GM13977 (cell line): ENCODE data around the gene RFT1.

Experiments used
- DNase-seq: peaks from one replicate; pipeline ENCODE4 v3.0.0; 2012; ENCODE audit warnings: low spot score
- in situ Hi-C: fragments of 300-500 bp; cut with MboI; formaldehyde crosslinking; loops from one replicate; pipeline ENCODE4 v1.12.0; 2022; ENCODE audit warnings: low sequenced_read_pairs, low pct_unique_long_range_greater_than_20kb, mixed read lengths, inconsistent platforms; ENCODE audit not compliant: unreplicated experiment
- TF ChIP-seq, protein P1 (sequence below): IDR thresholded peaks from 2 replicates; pipeline ENCODE4 v1.5.1; 2012; ENCODE audit warnings: mild to moderate bottlenecking, control low read depth; ENCODE audit not compliant: insufficient read depth; ENCODE audit errors: extremely low read depth, missing control alignments

The RFT1 gene

GRCh38 chr3:53083521-53083920, 46.7 kb downstream of the RFT1 start:
- no peak for DNase-seq
- in situ Hi-C loops: no loop called here
- TF ChIP-seq, protein P1, sequence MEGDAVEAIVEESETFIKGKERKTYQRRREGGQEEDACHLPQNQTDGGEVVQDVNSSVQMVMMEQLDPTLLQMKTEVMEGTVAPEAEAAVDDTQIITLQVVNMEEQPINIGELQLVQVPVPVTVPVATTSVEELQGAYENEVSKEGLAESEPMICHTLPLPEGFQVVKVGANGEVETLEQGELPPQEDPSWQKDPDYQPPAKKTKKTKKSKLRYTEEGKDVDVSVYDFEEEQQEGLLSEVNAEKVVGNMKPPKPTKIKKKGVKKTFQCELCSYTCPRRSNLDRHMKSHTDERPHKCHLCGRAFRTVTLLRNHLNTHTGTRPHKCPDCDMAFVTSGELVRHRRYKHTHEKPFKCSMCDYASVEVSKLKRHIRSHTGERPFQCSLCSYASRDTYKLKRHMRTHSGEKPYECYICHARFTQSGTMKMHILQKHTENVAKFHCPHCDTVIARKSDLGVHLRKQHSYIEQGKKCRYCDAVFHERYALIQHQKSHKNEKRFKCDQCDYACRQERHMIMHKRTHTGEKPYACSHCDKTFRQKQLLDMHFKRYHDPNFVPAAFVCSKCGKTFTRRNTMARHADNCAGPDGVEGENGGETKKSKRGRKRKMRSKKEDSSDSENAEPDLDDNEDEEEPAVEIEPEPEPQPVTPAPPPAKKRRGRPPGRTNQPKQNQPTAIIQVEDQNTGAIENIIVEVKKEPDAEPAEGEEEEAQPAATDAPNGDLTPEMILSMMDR: no peak

DNA sequence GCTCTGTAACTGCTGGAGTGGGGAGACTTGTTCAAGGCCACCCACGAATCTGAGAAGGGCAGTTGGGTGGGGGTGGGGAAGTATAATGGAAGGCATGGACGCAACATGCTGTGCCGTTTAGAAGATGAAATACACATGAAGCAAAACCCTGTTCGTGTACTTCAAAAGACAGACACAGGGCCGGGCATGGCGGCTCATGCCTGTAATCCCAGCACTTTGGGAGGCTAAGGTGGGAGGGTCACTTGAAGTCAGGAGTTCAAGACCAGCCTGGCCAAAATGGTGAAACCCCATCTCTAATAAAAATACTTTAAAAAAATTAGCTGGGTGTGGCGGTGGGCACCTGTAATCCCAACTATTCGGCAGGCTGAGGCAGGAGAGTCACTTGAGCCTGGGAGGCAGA, 47.5 kb downstream of the RFT1 start:
- no peak for DNase-seq
- in situ Hi-C loops: no loop called here
- TF ChIP-seq, protein P1: no peak

DNA sequence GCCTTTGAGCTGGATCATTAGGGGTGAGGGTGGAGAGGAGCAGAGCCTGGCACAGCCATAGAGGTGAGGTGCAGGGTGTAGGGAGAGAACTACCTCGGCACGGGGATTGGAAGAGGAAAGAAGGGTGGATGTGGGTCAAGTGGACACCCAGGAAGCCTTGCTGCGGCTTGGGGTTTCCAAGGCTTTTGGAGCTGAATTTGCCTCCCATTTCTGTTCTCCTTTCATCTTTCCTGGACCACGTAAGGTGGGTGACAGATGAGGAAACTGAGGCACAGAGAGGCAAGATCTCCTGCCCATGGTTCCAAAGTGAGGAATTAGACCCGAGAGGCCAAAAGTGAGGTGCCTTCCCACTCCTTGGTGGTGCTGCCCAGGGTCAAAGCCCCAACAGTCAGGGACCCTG, 48.9 kb downstream of the RFT1 start:
- TF ChIP-seq, protein P1: no peak
- no peak for DNase-seq
- in situ Hi-C loops: no loop called here

GRCh38 chr3:53080612-53081205, 49.5 kb downstream of the RFT1 start:
- no peak for DNase-seq
- TF ChIP-seq, protein P1: no peak
- in situ Hi-C loops: no loop called here

DNA sequence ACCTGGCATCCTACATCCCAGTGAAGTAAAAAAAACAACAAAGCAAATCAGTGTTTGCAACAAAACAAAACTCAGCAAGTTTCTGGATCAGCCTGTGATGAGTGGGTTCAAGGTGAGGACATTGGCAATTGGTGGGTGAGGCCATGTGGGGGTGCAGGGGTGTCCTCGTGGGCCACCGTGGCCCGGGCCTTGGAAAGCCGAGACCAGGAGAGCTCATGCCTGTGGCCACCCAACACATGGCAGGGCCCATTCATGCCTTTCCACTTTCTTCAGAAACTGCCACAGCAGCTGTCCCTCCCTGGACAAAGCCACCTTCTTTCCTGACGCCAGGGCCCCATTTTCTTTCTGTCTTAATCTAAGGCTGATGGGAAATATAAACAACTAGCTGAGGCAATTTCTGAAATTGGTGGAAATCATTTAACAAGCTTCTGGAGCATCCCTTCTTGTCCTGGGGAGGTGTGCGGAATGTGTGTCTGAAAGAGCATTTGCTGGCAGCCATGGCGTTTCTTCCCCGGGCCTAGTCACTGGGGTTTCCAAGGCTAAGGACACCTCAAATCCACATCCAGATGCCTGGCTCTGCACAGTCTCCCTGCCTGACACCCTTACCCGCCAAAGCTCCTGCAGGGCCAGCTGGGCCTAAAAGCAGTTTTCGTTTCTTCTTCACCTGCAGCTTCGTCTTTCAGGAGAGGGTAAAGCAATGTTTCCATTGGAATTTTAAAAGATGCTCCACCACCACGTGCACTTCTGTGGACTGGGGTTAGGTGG, 50.3 kb downstream of the RFT1 start:
- in situ Hi-C loops: no loop called here
- DNase-seq: no peak
- TF ChIP-seq, protein P1: no peak

- in situ Hi-C loops: no loop called here
Measured at GRCh38 chr3:53079147-53079546, 51.1 kb downstream of the RFT1 start.

More at GRCh38 chr3:53079147-53079546, 51.1 kb downstream of the RFT1 start:
- TF ChIP-seq, protein P1: no peak
- DNase-seq: no peak
